HepG2 (cell line): ENCODE measurements around the gene CFAP119. TPM values are rescaled to one million over a fixed set of nuclear protein-coding genes. Genes with fewer than 3 reads are reported as not detected.

ENCODE experiments used
- CBX2 ChIP-seq, 2 experiments: fragments of 200-600 bp in 1 of 2; sonication (generic); formaldehyde crosslinking in 1 of 2; IDR thresholded peaks; 2 replicates each; pipeline versions ENCODE4 v1.7.0 to v1.8.1; 2018 to 2022; ENCODE audit warnings: low read depth in 2 of 2, low read length in 1 of 2, mild to moderate bottlenecking in 1 of 2, missing genetic modification reagents in 1 of 2
- DRAP1 ChIP-seq: IDR thresholded peaks from 2 replicates; pipeline ENCODE4 v1.6.1; 2016; ENCODE audit warnings: missing genetic modification reagents, missing compliant biosample characterization
- ELF3 ChIP-seq: IDR thresholded peaks from 2 replicates; pipeline ENCODE4 v1.6.1; 2016; ENCODE audit warnings: missing genetic modification reagents, missing compliant biosample characterization
- FOXO4 ChIP-seq: sonication (generic); formaldehyde crosslinking; conservative IDR thresholded peaks from 2 replicates; pipeline ENCODE4 v1.8.1; 2023; ENCODE audit warnings: missing genetic modification reagents
- JARID2 ChIP-seq: sonication (generic); formaldehyde crosslinking; IDR thresholded peaks from 2 replicates; pipeline ENCODE4 v1.8.1; 2023; ENCODE audit warnings: missing genetic modification reagents, inconsistent platforms; ENCODE audit not compliant: insufficient replicate concordance
- MATR3 ChIP-seq: sonication (generic); formaldehyde crosslinking; IDR thresholded peaks from 2 replicates; pipeline ENCODE4 v1.4.0; 2020; ENCODE audit warnings: missing genetic modification reagents
- NCOA2 ChIP-seq: sonication (generic); formaldehyde crosslinking; IDR thresholded peaks from 2 replicates; pipeline ENCODE4 v1.8.0; 2022; ENCODE audit warnings: inconsistent platforms
- ONECUT2 ChIP-seq: sonication (generic); formaldehyde crosslinking; IDR thresholded peaks from 2 replicates; pipeline ENCODE4 v1.4.0; 2020; ENCODE audit warnings: missing genetic modification reagents
- PBX2 ChIP-seq: IDR thresholded peaks from 2 replicates; pipeline ENCODE4 v1.6.1; 2016; ENCODE audit warnings: control low read depth
- SALL1 ChIP-seq: sonication (generic); formaldehyde crosslinking; IDR thresholded peaks from 2 replicates; pipeline ENCODE4 v1.8.0; 2022; ENCODE audit warnings: mild to moderate bottlenecking, missing genetic modification reagents
- SNRNP70 ChIP-seq: fragments of 200-400 bp; formaldehyde crosslinking; IDR thresholded peaks from 2 replicates; pipeline ENCODE4 v1.6.1; 2017; ENCODE audit warnings: mild to moderate bottlenecking, low read depth, low read length, moderate library complexity
- SP2 ChIP-seq: sonication (generic); formaldehyde crosslinking; IDR thresholded peaks from 2 replicates; pipeline ENCODE4 v1.5.1; 2020; ENCODE audit warnings: mild to moderate bottlenecking, missing genetic modification reagents
- SP4 ChIP-seq: sonication (generic); formaldehyde crosslinking; IDR thresholded peaks from 2 replicates; pipeline ENCODE4 v1.8.1; 2023; ENCODE audit warnings: mild to moderate bottlenecking, missing genetic modification reagents
- ZMYM3 ChIP-seq: sonication (generic); formaldehyde crosslinking; IDR thresholded peaks from 2 replicates; pipeline ENCODE4 v1.5.1; 2020; ENCODE audit warnings: mild to moderate bottlenecking, missing genetic modification reagents
- ZNF263 ChIP-seq: sonication (generic); formaldehyde crosslinking; IDR thresholded peaks from 2 replicates; pipeline ENCODE4 v1.4.0; 2020; ENCODE audit warnings: missing genetic modification reagents
- ZNF329 ChIP-seq: sonication (generic); formaldehyde crosslinking; IDR thresholded peaks from 2 replicates; pipeline ENCODE4 v1.9.0; 2021; ENCODE audit warnings: low read depth, mild to moderate bottlenecking, missing genetic modification reagents
- ZNF564 ChIP-seq: sonication (generic); formaldehyde crosslinking; IDR thresholded peaks from 2 replicates; pipeline ENCODE4 v1.8.1; 2023; ENCODE audit warnings: mild to moderate bottlenecking, missing genetic modification reagents
- ZNF598 ChIP-seq: sonication (generic); formaldehyde crosslinking; IDR thresholded peaks from 2 replicates; pipeline ENCODE4 v1.5.1; 2020; ENCODE audit warnings: mild to moderate bottlenecking, missing genetic modification reagents, borderline replicate concordance
- ZNF687 ChIP-seq: sonication (generic); formaldehyde crosslinking; IDR thresholded peaks from 2 replicates; pipeline ENCODE4 v1.5.1; 2020; ENCODE audit warnings: mild to moderate bottlenecking, missing genetic modification reagents, moderate library complexity
- ZNF703 ChIP-seq: sonication (generic); formaldehyde crosslinking; IDR thresholded peaks from 2 replicates; pipeline ENCODE4 v1.5.1; 2020; ENCODE audit warnings: missing genetic modification reagents, mild to moderate bottlenecking, moderate library complexity, borderline replicate concordance
- polyA plus RNA-seq, 8 experiments: library from polyadenylated mRNA; depleted of rRNA in 3 of 8; stranded (reverse) in 7 of 8; unstranded in 1 of 8; fragments of >200 nt; fragmentation: Illumina TruSeq in 4 of 8; extraction: Trizol in 4 of 8; gene quantifications; 2 replicates each; pipeline versions ENCODE4 v1.2.1 to v1.2.3, GENCODE V29; 2011 to 2016; ENCODE audit warnings: low read depth in 4 of 8, missing spikeins in 1 of 8, mixed read lengths in 1 of 8; ENCODE audit not compliant: insufficient read depth in 1 of 8
- total RNA-seq, 5 experiments: library from RNA; depleted of rRNA; stranded (reverse); fragments of >200 nt; fragmentation: Illumina TruSeq; extraction: Trizol; gene quantifications; 2 replicates each; pipeline ENCODE4 v1.2.3, GENCODE V29; 2016; ENCODE audit warnings: low read depth in 1 of 5

Gene CFAP119
- total and polyA plus RNA-seq, 2 of the 13 experiments (the other 11 are each of a cell fraction or from before 2014, with no cell fraction given) = 6.4 TPM

- no peak for TF ChIP-seq FOXO4 (CRISPR knock-in tag)
- no peak for TF ChIP-seq SNRNP70
- TF ChIP-seq ONECUT2 (CRISPR knock-in tag) = peak; percentile 41; the same call in 1 of the 2 replicates
- 0 out of 2 replicates have a peak, but pooled peaks have one; percentile 80 for TF ChIP-seq ZNF564
- TF ChIP-seq ZNF329 (CRISPR knock-in tag) = 0 out of 2 replicates have a peak, but pooled peaks have one; percentile 8
- TF ChIP-seq SALL1 (CRISPR knock-in tag) = peak; percentile 75
- peak; percentile 88 for TF ChIP-seq SP4 (CRISPR knock-in tag)
- TF ChIP-seq DRAP1 (CRISPR knock-in tag) = peak; percentile 94
- TF ChIP-seq SP2 (CRISPR knock-in tag) = peak; percentile 81
- TF ChIP-seq ZNF687 (CRISPR knock-in tag) = peak; percentile 88
- peak; percentile 79; the same call in 1 of the 2 replicates for TF ChIP-seq ZNF598 (CRISPR knock-in tag)
- peak; percentile 96 for TF ChIP-seq ELF3 (CRISPR knock-in tag)
- TF ChIP-seq MATR3 (CRISPR knock-in tag) = no peak
- peak; percentile 68; the same call in 1 of the 2 replicates for TF ChIP-seq ZNF703 (CRISPR knock-in tag)
- TF ChIP-seq ZMYM3 (CRISPR knock-in tag) = peak; percentile 95
- TF ChIP-seq ZNF263 (CRISPR knock-in tag) = no peak
- TF ChIP-seq JARID2 (CRISPR knock-in tag) = peak; percentile 33
- peak; percentile 31; the same call in 1 of the 2 replicates for TF ChIP-seq PBX2 (CRISPR knock-in tag)
- TF ChIP-seq CBX2 (IDR thresholded peaks at IDR 0.05; ENCODE audit: low read depth, low read length) = no peak
- no peak; the same call in 1 of the 2 replicates for TF ChIP-seq CBX2 (CRISPR knock-in tag; IDR thresholded peaks at IDR 0.05; ENCODE audit: low read depth)
- peak; percentile 42; the same call in 1 of the 2 replicates for TF ChIP-seq NCOA2 (CRISPR knock-in tag)
These were observed 13.8 kb downstream of the CFAP119 start, which contains the start of gene PHKG2 (continued) for GRCh38 chr16:30747799-30748633.
